GM23248 (cell line): ENCODE data around the gene LHFPL2.

Experiments used
- EZH2 ChIP-seq: fragments of 200-600 bp; sonication (generic); IDR thresholded peaks from 2 replicates; pipeline ENCODE4 v1.6.1; 2018; ENCODE audit warnings: antibody characterized with exemption, mild to moderate bottlenecking; ENCODE audit not compliant: insufficient read depth, poor library complexity, severe bottlenecking
- EZH2phosphoT487 ChIP-seq: fragments of 200-600 bp; sonication (generic); IDR thresholded peaks from 2 replicates; pipeline ENCODE4 v1.6.1; 2018; ENCODE audit warnings: antibody characterized with exemption, moderate library complexity, mild to moderate bottlenecking, low read depth; ENCODE audit not compliant: insufficient read depth

DNA sequence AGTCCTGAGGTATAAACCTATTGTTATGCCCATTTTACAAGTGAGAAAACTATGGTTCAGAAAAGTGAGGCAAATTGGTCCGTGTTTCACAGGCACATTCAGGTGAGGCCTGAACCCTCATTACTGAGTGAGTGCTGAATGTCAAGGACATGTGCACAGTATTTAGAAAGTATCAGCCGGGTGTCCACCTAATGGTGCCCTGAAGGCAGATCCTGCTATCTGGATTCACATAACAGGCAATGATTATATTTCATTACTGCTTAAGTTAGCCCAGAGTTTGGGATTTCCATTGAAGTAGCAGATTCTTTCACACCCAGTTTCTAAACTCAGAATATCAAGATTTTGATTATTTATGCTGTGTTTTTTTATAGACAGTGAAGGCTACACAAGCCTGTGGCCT, 142.7 kb downstream of the LHFPL2 start:
- TF ChIP-seq EZH2phosphoT487 (no peak), EZH2 (no peak)
